RWPE2 (cell line): ENCODE measurements around the gene ACR.

Experiments
- ATAC-seq: fragments of 200-7000 bp; cut with Tn5 transposase; 3 replicates; pipeline ENCODE4 v1.9.1; 2021; ENCODE audit warnings: low read depth
- DNase-seq: peaks from one replicate; pipeline ENCODE4 v3.0.0-alpha.2; 2020; ENCODE audit warnings: low spot score
- H3K27ac ChIP-seq: fragments of 450-650 bp; 2 replicates; pipeline ENCODE4 v1.5.1; 2017; ENCODE audit warnings: mild to moderate bottlenecking; ENCODE audit not compliant: poor library complexity, severe bottlenecking
- H3K27me3 ChIP-seq: fragments of 250-450 bp; sonication (Bioruptor Pico); 2 replicates; pipeline ENCODE4 v1.5.1; 2021; ENCODE audit warnings: mild to moderate bottlenecking, moderate library complexity; ENCODE audit not compliant: insufficient read depth, poor library complexity, severe bottlenecking
- H3K36me3 ChIP-seq: fragments of 250-450 bp; sonication (Bioruptor Pico); 2 replicates; pipeline ENCODE4 v1.5.1; 2020; ENCODE audit warnings: low read depth, mild to moderate bottlenecking, moderate library complexity
- H3K4me1 ChIP-seq: fragments of 250-450 bp; sonication (Bioruptor Pico); 2 replicates; pipeline ENCODE4 v1.5.1; 2021; ENCODE audit warnings: mild to moderate bottlenecking, moderate library complexity; ENCODE audit not compliant: insufficient read depth, poor library complexity, severe bottlenecking
- H3K4me3 ChIP-seq: fragments of 250-450 bp; sonication (Bioruptor Pico); 2 replicates; pipeline ENCODE4 v1.5.1; 2021; ENCODE audit warnings: mild to moderate bottlenecking, moderate library complexity; ENCODE audit not compliant: severe bottlenecking
- H3K9me3 ChIP-seq: fragments of 250-450 bp; sonication (Bioruptor Pico); 2 replicates; pipeline ENCODE4 v1.5.1; 2021; ENCODE audit warnings: mild to moderate bottlenecking, moderate library complexity; ENCODE audit not compliant: severe bottlenecking
- CTCF ChIP-seq: fragments of 450-650 bp; IDR thresholded peaks from one replicate; pipeline ENCODE4 v1.5.1; 2017; ENCODE audit warnings: mild to moderate bottlenecking, moderate library complexity; ENCODE audit not compliant: poor library complexity, severe bottlenecking

Gene ACR

GRCh38 chr22:50700387-50701075 lies 37.5 kb upstream of the ACR start:
- Histone ChIP-seq H3K4me1 (no peaks in the 10 kb centered on the region), H3K27me3 (no peaks in the 10 kb centered on the region), H3K9me3 (no peaks in the 10 kb centered on the region), H3K4me3 (no peak overlapping the region), H3K27ac (no peak overlapping the region), H3K36me3 (no peaks in the 10 kb centered on the region; the same call in 1 of the 2 replicates)
- DNase-seq (peak; percentile 37), ATAC-seq (no peak)
- no peak for TF ChIP-seq CTCF

- Histone ChIP-seq H3K36me3 (no peaks in the 10 kb centered on the region; the same call in 1 of the 2 replicates), H3K27me3 (no peaks in the 10 kb centered on the region), H3K4me1 (no peaks in the 10 kb centered on the region), H3K27ac (no peak overlapping the region), H3K4me3 (no peak overlapping the region), H3K9me3 (no peaks in the 10 kb centered on the region)
- DNase-seq (peak; percentile 31), ATAC-seq (no peak)
- no peak for TF ChIP-seq CTCF
Observed at GRCh38 chr22:50701076-50701419, 37.0 kb upstream of the ACR start.

- Histone ChIP-seq H3K4me1 (no peaks in the 10 kb centered on the region), H3K36me3 (no peaks in the 10 kb centered on the region; the same call in 1 of the 2 replicates), H3K4me3 (no peak overlapping the region), H3K9me3 (no peaks in the 10 kb centered on the region), H3K27me3 (no peaks in the 10 kb centered on the region), H3K27ac (no peak overlapping the region)
- TF ChIP-seq CTCF, result no peak
- DNase-seq (peak; percentile 15), ATAC-seq (no peak)
Observed at GRCh38 chr22:50701428-50702154, 36.4 kb upstream of the ACR start.

GRCh38 chr22:50702261-50702671 lies 35.7 kb upstream of the ACR start:
- H3K4me3 ChIP-seq, result no peak overlapping the region
- TF ChIP-seq CTCF, result no peak
- DNase-seq (peak; percentile 17), ATAC-seq (no peak)
- H3K36me3 ChIP-seq, result no peaks in the 10 kb centered on the region; the same call in 1 of the 2 replicates
- H3K27ac ChIP-seq, result no peak overlapping the region
- no peaks in the 10 kb centered on the region for H3K27me3 ChIP-seq
- H3K9me3 ChIP-seq, result no peaks in the 10 kb centered on the region
- no peaks in the 10 kb centered on the region for H3K4me1 ChIP-seq
